Activated CD8-positive, alpha-beta T cell treated with anti-CD3 and anti-CD28 coated beads for 36 hours (primary cell): ENCODE data around the gene ZDHHC12. TPM values are rescaled to one million over a fixed set of nuclear protein-coding genes. Genes with fewer than 3 reads are reported as not detected.
A peak's percentile ranks its signal among the peaks of the same experiment; 100 is the strongest.

Experiments used
- ATAC-seq: fragments of 200-7000 bp; cut with Tn5 transposase; one replicate; pipeline ENCODE4 v1.10.0; 2021; ENCODE audit warnings: mild to moderate bottlenecking, moderate library complexity
- CTCF ChIA-PET: fragments of 350-600 bp; sonication (Branson Sonifier 250); formaldehyde crosslinking; loops from one replicate; lab custom pipeline; 2021; ENCODE audit warnings: antibody characterized with exemption; lab: Charles Lee
- POLR2A ChIA-PET: fragments of 350-600 bp; sonication (Branson Sonifier 250); formaldehyde crosslinking; loops from one replicate; lab custom pipeline; 2021; ENCODE audit warnings: antibody characterized with exemption; lab: Charles Lee
- DNase-seq: peaks from one replicate; pipeline ENCODE4 v3.0.0-alpha.2; 2020
- H3K27ac Mint-ChIP-seq: one replicate; pipeline ENCODE4 v1.8.0; 2021; ENCODE audit warnings: mild to moderate bottlenecking, mixed read lengths
- H3K27me3 Mint-ChIP-seq: one replicate; pipeline ENCODE4 v1.8.0; 2021; ENCODE audit warnings: mixed read lengths
- H3K36me3 Mint-ChIP-seq: one replicate; pipeline ENCODE4 v1.8.0; 2021; ENCODE audit warnings: low read depth, mixed read lengths
- H3K4me1 Mint-ChIP-seq: one replicate; pipeline ENCODE4 v1.8.0; 2021; ENCODE audit warnings: low read depth, mixed read lengths
- H3K4me3 Mint-ChIP-seq: one replicate; pipeline ENCODE4 v1.8.0; 2021; ENCODE audit warnings: mild to moderate bottlenecking, moderate library complexity, mixed read lengths
- H3K9me3 Mint-ChIP-seq: one replicate; pipeline ENCODE4 v1.8.0; 2021; ENCODE audit warnings: mixed read lengths
- intact Hi-C: fragments of 100-400 bp; cut with micrococcal nuclease; formaldehyde crosslinking; loops from one replicate; pipeline ENCODE4 v1.10.0; 2022
- total RNA-seq, 2 experiments: library from RNA; stranded (reverse); gene quantifications; one replicate each; pipeline ENCODE4 v1.2.3, GENCODE V29; 2021
- TF ChIP-seq, protein P1 (sequence below): fragments of 200-600 bp; IDR thresholded peaks from one replicate; pipeline ENCODE4 v1.8.0; 2022; ENCODE audit warnings: antibody characterized with exemption, mild to moderate bottlenecking

The ZDHHC12 gene, protein sequence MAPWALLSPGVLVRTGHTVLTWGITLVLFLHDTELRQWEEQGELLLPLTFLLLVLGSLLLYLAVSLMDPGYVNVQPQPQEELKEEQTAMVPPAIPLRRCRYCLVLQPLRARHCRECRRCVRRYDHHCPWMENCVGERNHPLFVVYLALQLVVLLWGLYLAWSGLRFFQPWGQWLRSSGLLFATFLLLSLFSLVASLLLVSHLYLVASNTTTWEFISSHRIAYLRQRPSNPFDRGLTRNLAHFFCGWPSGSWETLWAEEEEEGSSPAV
- 10 to 100 TPM; 44.9 to 48.7 TPM for total RNA-seq

DNA sequence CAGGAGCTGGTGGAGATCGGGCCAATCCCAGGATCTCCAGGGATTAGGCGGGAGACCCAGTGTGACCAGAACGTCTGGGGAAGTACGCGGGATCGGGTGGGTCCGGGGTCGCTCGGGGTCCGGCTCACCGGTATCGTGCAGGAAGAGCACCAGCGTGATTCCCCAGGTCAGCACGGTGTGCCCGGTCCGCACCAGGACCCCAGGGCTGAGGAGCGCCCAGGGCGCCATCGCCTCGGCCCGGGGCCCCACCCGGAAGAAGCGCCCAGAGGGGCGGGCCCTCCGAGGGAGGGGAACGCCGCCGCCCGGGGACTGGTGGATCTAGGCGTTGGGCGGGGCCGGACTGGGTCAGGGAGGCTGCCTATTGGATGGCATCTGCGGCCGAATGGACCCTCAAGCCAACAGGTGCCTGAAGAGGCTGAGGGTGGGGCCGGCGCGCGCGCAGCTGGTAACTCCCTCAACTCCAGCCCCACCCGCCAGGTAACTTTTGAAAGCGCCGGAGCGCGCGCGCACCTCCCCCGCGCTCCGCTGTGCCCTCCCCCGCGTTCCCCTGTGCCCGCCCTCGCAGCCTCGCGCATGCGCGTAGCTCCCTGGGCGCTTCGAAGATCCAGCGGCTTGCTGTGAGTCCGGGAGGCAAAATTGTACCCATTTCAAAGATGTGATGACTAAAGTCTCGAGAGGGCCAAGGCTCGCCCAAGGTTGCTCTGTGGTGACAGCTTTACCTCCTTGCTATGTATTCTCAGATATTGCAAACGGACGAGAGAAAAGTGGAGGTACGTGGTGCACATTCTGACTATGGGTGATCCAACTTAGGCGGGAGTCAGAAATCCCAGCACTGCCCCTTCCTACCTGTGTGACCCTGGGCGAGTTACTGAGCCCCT lies at the start of gene ZDHHC12:
ZDHHC12 (minus strand) TSS at position 262 of the 878 bp plus-strand sequence; CDS start at position 228, 34 bp downstream.
- ChIA-PET CTCF (interaction anchor here (0.6 to 1.4 kb wide), 11 partner anchors 10 to 106 kb away, joined by 3 to 5 read pairs (median 3); partner anchors contain the start of genes PKN3 and SPOUT1), POLR2A (interaction anchor here (0.7 to 2.9 kb wide), 15 partner anchors 9 to 267 kb away, joined by 3 to 10 read pairs (median 3); partner anchors contain the start of genes SPTAN1 and ZER1)
- Mint-ChIP-seq H3K36me3 (peaks cover 2% of the 10 kb centered on the region), H3K27me3 (no peaks in the 10 kb centered on the region), H3K4me1 (peaks cover 33% of the 10 kb centered on the region), H3K27ac (peak within 1 kb of the TSS; percentile 96), H3K9me3 (no peaks in the 10 kb centered on the region), H3K4me3 (peak within 1 kb of the TSS; percentile 99)
- intact Hi-C loops: no loop called here
- DNase-seq: peak; percentile 100
- TF ChIP-seq, protein P1, sequence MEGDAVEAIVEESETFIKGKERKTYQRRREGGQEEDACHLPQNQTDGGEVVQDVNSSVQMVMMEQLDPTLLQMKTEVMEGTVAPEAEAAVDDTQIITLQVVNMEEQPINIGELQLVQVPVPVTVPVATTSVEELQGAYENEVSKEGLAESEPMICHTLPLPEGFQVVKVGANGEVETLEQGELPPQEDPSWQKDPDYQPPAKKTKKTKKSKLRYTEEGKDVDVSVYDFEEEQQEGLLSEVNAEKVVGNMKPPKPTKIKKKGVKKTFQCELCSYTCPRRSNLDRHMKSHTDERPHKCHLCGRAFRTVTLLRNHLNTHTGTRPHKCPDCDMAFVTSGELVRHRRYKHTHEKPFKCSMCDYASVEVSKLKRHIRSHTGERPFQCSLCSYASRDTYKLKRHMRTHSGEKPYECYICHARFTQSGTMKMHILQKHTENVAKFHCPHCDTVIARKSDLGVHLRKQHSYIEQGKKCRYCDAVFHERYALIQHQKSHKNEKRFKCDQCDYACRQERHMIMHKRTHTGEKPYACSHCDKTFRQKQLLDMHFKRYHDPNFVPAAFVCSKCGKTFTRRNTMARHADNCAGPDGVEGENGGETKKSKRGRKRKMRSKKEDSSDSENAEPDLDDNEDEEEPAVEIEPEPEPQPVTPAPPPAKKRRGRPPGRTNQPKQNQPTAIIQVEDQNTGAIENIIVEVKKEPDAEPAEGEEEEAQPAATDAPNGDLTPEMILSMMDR: no peak
- peak; percentile 99 for ATAC-seq

DNA sequence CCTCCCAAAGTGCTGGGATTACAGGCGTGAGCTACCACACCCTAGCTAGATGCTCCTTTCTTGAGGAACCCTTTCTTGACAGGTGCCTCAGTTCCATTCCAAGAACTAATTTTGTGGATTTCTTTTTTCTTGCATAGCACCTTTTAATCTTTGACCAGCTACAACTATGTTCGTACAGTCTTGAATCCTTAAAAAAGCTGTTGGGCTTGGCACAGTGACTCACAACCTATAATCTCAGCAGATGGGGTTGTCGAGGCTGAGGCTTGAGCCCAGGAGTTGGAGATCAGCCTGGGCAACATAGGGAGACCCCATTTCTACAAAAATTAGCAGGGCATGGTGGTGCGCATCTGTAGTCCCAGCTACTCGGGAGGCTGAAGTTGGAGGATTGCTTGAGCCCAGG lies 49.1 kb upstream of the ZDHHC12 start:
- ATAC-seq (no peak), DNase-seq (no peak)
- TF ChIP-seq, protein P1: no peak
- ChIA-PET CTCF (interaction anchor here (1.2 to 1.3 kb wide), 2 partner anchors 45 to 71 kb away, joined by 3 to 6 read pairs; partner anchors contain the start of genes ENDOG and PKN3), POLR2A (interaction anchor here (1.5 to 1.8 kb wide), 4 partner anchors 10 to 70 kb away, joined by 4 to 11 read pairs (median 6); partner anchors contain the start of gene TBC1D13)
- no peaks in the 10 kb centered on the region for H3K27me3 Mint-ChIP-seq
- peaks cover 3% of the 10 kb centered on the region for H3K9me3 Mint-ChIP-seq
- intact Hi-C loops: no loop called here
- H3K27ac Mint-ChIP-seq: no peak overlapping the region
- peaks cover 18% of the 10 kb centered on the region for H3K4me1 Mint-ChIP-seq
- H3K4me3 Mint-ChIP-seq: peak overlapping the region; percentile 93
- H3K36me3 Mint-ChIP-seq: no peaks in the 10 kb centered on the region

DNA sequence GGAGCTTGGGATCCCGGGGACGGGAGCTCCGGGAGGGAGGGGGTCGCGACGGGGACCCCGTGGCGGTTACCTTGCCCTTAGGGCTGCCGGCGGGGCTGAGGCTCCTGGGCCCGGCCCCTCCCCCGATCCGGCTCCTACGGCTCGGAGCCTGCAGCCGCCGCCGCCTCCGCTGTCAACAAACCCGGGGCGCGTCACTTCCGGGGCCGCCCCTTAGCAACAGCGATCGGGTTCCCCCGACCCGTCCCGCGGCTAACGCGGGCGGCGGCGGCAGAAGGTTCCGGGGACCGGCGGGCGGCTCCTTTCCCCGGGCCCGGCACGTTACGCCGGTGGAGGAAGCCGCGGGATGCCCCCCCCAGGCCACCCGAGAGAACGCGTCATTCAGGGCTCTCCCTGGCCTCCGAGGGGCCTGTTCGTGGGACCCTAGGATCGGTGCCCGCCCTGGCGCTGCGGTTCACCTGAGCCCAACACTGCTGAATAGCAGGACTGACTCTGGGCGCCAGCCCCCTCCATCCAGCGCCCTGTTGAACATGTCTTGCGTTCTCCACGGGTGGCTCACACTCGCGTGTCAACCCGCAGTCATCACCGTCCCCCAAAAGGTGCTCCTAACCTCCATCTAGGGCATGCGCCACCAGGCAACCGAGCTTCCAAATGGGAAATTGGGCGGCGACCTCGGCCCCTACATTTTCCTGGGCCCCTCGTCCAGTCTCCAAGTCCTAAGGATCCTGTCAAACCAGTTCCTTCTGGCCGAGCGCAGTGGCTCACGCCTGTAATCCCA lies 48.0 kb upstream of the ZDHHC12 start, which contains the start of gene ZER1:
ZER1 (minus strand) TSS at position 183 of the 775 bp plus-strand sequence. CDS start 16,362 bp downstream, outside the sequence.
- DNase-seq (peak; percentile 94), ATAC-seq (peak; percentile 93)
- peaks cover 18% of the 10 kb centered on the region for H3K4me1 Mint-ChIP-seq
- intact Hi-C loops: no loop called here
- H3K36me3 Mint-ChIP-seq: no peaks in the 10 kb centered on the region
- POLR2A ChIA-PET: interaction anchor here (0.6 to 1.8 kb wide), 10 partner anchors 10 to 810 kb away, joined by 3 to 7 read pairs (median 4); partner anchors contain the start of genes TBC1D13 and ZDHHC12
- H3K27me3 Mint-ChIP-seq: no peaks in the 10 kb centered on the region
- peaks cover 3% of the 10 kb centered on the region for H3K9me3 Mint-ChIP-seq
- peak within 1 kb of the TSS; percentile 93 for H3K27ac Mint-ChIP-seq
- H3K4me3 Mint-ChIP-seq: peak within 1 kb of the TSS; percentile 93
- CTCF ChIA-PET: interaction anchor here (0.9 to 1.2 kb wide), 4 partner anchors 46 to 333 kb away, joined by 3 to 6 read pairs (median 4); partner anchors contain the start of genes ENDOG and PKN3
- TF ChIP-seq, protein P1: no peak

DNA sequence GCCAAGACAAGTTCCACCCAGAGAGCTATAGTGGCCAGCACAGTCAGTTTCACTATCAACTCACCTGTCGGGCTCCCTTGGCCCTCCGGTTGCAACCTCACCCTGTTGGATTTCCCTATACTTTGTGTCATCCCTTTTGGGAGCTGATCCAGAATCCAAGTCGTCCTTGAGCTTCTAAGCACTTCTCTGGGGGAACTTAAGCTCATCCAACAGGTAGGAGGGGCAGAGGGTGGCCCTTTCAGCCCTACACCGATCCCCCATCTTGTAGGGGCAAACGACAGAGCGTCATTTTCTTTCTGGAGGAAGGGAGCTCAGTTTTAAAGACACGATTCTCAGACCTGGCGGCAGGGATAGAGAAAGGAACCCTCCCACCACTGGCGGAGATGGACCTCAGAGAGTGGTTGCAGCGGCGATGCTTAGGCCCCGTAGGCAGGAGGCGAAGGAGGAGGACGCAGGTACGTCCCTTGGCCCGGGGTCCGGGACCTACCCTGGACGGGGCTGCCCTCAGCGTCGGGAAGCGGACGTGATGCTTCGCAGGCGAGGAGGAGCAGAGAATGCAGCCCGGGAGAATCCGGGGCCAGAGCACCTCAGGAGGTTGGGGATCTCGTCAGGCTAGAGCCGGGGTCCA lies 47.3 kb upstream of the ZDHHC12 start:
- TF ChIP-seq, protein P1: no peak
- H3K27ac Mint-ChIP-seq: peak overlapping the region; percentile 93
- intact Hi-C loops: no loop called here
- ChIA-PET POLR2A (interaction anchor here (0.6 to 1.8 kb wide), 8 partner anchors 9 to 811 kb away, joined by 3 to 5 read pairs (median 4); partner anchors contain the start of gene GLE1), CTCF (interaction anchor here (0.9 to 1.2 kb wide), 4 partner anchors 47 to 332 kb away, joined by 3 to 5 read pairs (median 4); partner anchors contain the start of genes ENDOG and PKN3)
- ATAC-seq (peak; percentile 32), DNase-seq (peak; percentile 29)
- H3K36me3 Mint-ChIP-seq: no peaks in the 10 kb centered on the region
- peaks cover 18% of the 10 kb centered on the region for H3K4me1 Mint-ChIP-seq
- H3K27me3 Mint-ChIP-seq: no peaks in the 10 kb centered on the region
- H3K9me3 Mint-ChIP-seq: peaks cover 2% of the 10 kb centered on the region
- peak overlapping the region; percentile 93 for H3K4me3 Mint-ChIP-seq
